ENCODE data around the gene OIT3.
A peak's percentile ranks its signal among the peaks of the same experiment; 100 is the strongest.

Gene OIT3

DNA sequence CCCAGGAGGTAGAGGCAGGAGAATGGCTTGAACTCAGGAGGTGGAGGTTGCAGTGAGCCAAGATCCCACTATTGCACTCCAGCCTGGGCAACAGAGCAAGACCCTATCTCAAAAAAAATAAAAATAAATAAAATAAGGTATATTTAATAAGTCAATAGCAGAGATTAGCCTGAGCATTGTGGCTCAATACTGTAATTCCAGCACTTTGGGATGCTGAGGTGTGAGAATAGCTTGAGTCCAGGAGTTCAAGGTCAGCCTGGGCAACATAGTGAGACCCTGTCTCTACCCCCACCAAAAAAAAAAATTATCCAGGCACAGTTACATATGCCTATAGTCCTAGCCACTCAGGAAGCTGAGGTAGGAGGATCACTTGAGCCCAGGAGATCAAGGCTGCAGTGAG, 38.4 kb upstream of the OIT3 start:
- Mint-ChIP-seq H3K36me3 (ENCODE audit: low read depth) (peaks cover 28% of the 10 kb centered on the region), H3K27me3 (ENCODE audit: low read depth, poor library complexity) (peaks cover 2% of the 10 kb centered on the region), H3K27ac (no peak overlapping the region), H3K4me1 (no peaks in the 10 kb centered on the region), H3K4me3 (no peak overlapping the region), H3K9me3 (peaks cover 26% of the 10 kb centered on the region)
- no peak for TF ChIP-seq CTCF (IDR thresholded peaks at IDR 0.05)
- no peak for DNase-seq

- Mint-ChIP-seq H3K36me3 (ENCODE audit: low read depth) (peaks cover 26% of the 10 kb centered on the region), H3K4me3 (no peak overlapping the region), H3K27me3 (ENCODE audit: low read depth, poor library complexity) (peaks cover 2% of the 10 kb centered on the region), H3K27ac (no peak overlapping the region), H3K9me3 (peaks cover 25% of the 10 kb centered on the region), H3K4me1 (no peaks in the 10 kb centered on the region)
- no peak for TF ChIP-seq CTCF (IDR thresholded peaks at IDR 0.05)
- DNase-seq: no peak
Measured at GRCh38 chr10:72855790-72856189, 37.7 kb upstream of the OIT3 start.

- Mint-ChIP-seq H3K27me3 (ENCODE audit: low read depth, poor library complexity) (peaks cover 2% of the 10 kb centered on the region), H3K4me1 (no peaks in the 10 kb centered on the region), H3K4me3 (no peak overlapping the region), H3K27ac (no peak overlapping the region), H3K36me3 (ENCODE audit: low read depth) (peaks cover 9% of the 10 kb centered on the region), H3K9me3 (peaks cover 5% of the 10 kb centered on the region)
- DNase-seq: no peak
- TF ChIP-seq CTCF (IDR thresholded peaks at IDR 0.05): no peak
Measured at GRCh38 chr10:72858067-72858466, 35.5 kb upstream of the OIT3 start.

- H3K27ac Mint-ChIP-seq: peak overlapping the region; percentile 3
Measured at GRCh38 chr10:72862957-72863356, 30.6 kb upstream of the OIT3 start.

DNA sequence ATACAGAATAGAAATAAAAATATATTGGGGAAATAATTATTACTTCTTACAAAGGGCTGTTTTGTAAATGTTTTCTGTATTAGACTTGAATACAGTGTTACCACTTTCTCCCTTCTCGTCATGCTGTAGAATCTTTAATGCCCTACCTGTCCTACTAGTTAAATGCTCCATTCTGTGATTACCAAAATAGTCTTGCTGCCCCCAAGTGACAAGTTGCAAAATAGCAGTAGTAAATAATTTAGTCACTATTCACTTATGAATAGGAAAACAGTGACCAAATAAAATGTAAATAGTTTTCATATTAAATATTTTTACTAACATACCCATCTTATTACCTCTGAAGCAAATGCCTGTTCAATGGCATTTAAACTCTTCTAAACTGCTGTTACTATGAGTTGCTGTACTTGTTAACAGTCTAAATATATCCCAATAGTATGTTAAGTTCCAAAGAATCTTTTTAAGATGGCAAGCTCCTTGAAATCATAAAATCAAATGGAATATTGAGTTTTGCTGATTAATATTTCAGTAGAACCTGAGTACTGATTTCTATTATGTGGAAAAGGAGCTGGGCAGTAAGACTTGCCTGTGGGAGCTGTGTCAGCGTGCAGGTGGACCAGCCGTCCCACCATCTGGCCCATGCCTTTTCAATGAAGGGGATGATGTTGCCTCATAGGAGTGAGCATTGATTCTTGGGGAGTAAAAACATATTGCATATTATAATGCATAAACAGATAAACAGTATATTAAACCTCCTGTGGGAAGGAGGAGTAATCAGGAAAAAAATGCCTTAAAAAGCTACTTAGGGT, 18.1 kb upstream of the OIT3 start:
- no peak for DNase-seq
- Mint-ChIP-seq H3K4me1 (no peaks in the 10 kb centered on the region), H3K36me3 (ENCODE audit: low read depth) (peaks cover 40% of the 10 kb centered on the region), H3K4me3 (no peak overlapping the region), H3K27ac (no peak overlapping the region), H3K9me3 (peaks cover 26% of the 10 kb centered on the region), H3K27me3 (ENCODE audit: low read depth, poor library complexity) (no peaks in the 10 kb centered on the region)
- TF ChIP-seq CTCF (IDR thresholded peaks at IDR 0.05): peak; percentile 37

More at GRCh38 chr10:72862957-72863356, 30.6 kb upstream of the OIT3 start:
- H3K4me1 Mint-ChIP-seq: no peaks in the 10 kb centered on the region
- DNase-seq: no peak
- peaks cover 9% of the 10 kb centered on the region for H3K36me3 Mint-ChIP-seq (ENCODE audit: low read depth)
- no peak overlapping the region for H3K4me3 Mint-ChIP-seq
- H3K9me3 Mint-ChIP-seq: no peaks in the 10 kb centered on the region
- H3K27me3 Mint-ChIP-seq (ENCODE audit: low read depth, poor library complexity): no peaks in the 10 kb centered on the region
- TF ChIP-seq CTCF (IDR thresholded peaks at IDR 0.05): no peak

DNA sequence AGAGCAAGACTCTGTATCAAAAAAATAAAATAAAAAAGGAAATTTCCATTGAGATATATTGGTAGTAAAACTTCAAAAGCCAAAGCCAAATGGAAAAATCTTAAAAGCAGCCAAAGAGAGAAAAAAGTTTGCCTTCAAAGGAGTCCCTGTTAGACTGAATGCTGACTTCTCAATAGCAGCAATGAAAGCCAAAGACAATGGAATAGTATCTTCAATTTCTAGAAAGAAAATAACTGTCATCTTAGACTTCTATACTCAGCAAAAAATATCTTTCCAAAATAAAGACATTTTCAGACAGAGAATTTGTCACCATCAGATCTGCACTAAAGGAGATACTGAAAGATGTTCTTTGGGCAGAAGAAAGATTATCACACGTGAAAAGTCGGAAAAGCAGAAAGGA, 14.3 kb upstream of the OIT3 start:
- H3K9me3 Mint-ChIP-seq: peaks cover 41% of the 10 kb centered on the region
- no peaks in the 10 kb centered on the region for H3K4me1 Mint-ChIP-seq
- DNase-seq: no peak
- H3K27ac Mint-ChIP-seq: no peak overlapping the region
- no peak overlapping the region for H3K4me3 Mint-ChIP-seq
- no peak for TF ChIP-seq CTCF (IDR thresholded peaks at IDR 0.05)
- H3K27me3 Mint-ChIP-seq (ENCODE audit: low read depth, poor library complexity): no peaks in the 10 kb centered on the region
- peaks cover 65% of the 10 kb centered on the region for H3K36me3 Mint-ChIP-seq (ENCODE audit: low read depth)

Measured in nephron progenitor cell (in vitro differentiated cells).